Superior temporal gyrus (tissue), 1 donor: ENCODE results near the gene TRAPPC10.

Source experiments
- DNase-seq: peaks from one replicate; pipeline ENCODE4 v3.0.0-alpha.2; 2016; ENCODE audit errors: extremely low spot score

Gene TRAPPC10

GRCh38 chr21:44064852-44065403 lies 52.8 kb downstream of the TRAPPC10 start:
- DNase-seq = no peak

GRCh38 chr21:44065428-44065827 lies 53.3 kb downstream of the TRAPPC10 start:
- no peak for DNase-seq

- DNase-seq = no peak
Observed at GRCh38 chr21:44066116-44066515, 54.0 kb downstream of the TRAPPC10 start.

GRCh38 chr21:44067011-44067839 lies 55.1 kb downstream of the TRAPPC10 start:
- no peak for DNase-seq

- DNase-seq = no peak
Observed at GRCh38 chr21:44070391-44070790, 58.3 kb downstream of the TRAPPC10 start.

- DNase-seq = no peak
Observed at GRCh38 chr21:44071359-44072104, 59.4 kb downstream of the TRAPPC10 start.

- no peak for DNase-seq
Observed at GRCh38 chr21:44072111-44072510, 60.0 kb downstream of the TRAPPC10 start.

GRCh38 chr21:44074315-44074958 lies 62.3 kb downstream of the TRAPPC10 start:
- no peak for DNase-seq

GRCh38 chr21:44076316-44076715 lies 64.2 kb downstream of the TRAPPC10 start:
- no peak for DNase-seq

- DNase-seq = no peak
Observed at GRCh38 chr21:44078411-44078981, 66.4 kb downstream of the TRAPPC10 start.

GRCh38 chr21:44079446-44079845 lies 67.3 kb downstream of the TRAPPC10 start:
- DNase-seq = no peak

- DNase-seq = no peak
Observed at GRCh38 chr21:44079846-44080245, 67.7 kb downstream of the TRAPPC10 start.

- peak; percentile 49 for DNase-seq
Observed at GRCh38 chr21:44082648-44083440, 70.7 kb downstream of the TRAPPC10 start.

- DNase-seq = no peak
Observed at GRCh38 chr21:44083631-44084291, 71.7 kb downstream of the TRAPPC10 start.

GRCh38 chr21:44084496-44085241 lies 72.6 kb downstream of the TRAPPC10 start:
- no peak for DNase-seq

- peak; percentile 94 for DNase-seq
Observed at GRCh38 chr21:44085491-44086321, 73.6 kb downstream of the TRAPPC10 start.

GRCh38 chr21:44086636-44087425 lies 74.7 kb downstream of the TRAPPC10 start:
- DNase-seq = no peak
